PC-3 (cell line): ENCODE results near the gene INF2. TPM values are rescaled to one million over a fixed set of nuclear protein-coding genes. Genes with fewer than 3 reads are reported as not detected.

ENCODE experiments used
- ATAC-seq: fragments of 200-7000 bp; cut with Tn5 transposase; 2 replicates; pipeline ENCODE4 v1.9.1; 2020; ENCODE audit warnings: mild to moderate bottlenecking, moderate library complexity
- BruUV-seq: library from RNA; stranded (reverse); fragments of 400-500 nt; replicated peaks from 2 replicates; lab custom pipeline; 2021; lab: Mats Ljungman, UMichigan
- CTCF ChIA-PET: fragments of 300-600 bp; sonication (Branson Sonifier 250); formaldehyde crosslinking; loops from one replicate; lab custom pipeline; 2022; ENCODE audit warnings: antibody characterized with exemption; lab: Charles Lee
- POLR2A ChIA-PET: fragments of 300-600 bp; sonication (Branson Sonifier 250); formaldehyde crosslinking; loops from one replicate; lab custom pipeline; 2022; ENCODE audit warnings: antibody characterized with exemption; ENCODE audit not compliant: unreplicated experiment; lab: Charles Lee
- DNase-seq: peaks from one replicate; pipeline ENCODE4 v3.0.0-alpha.2; 2015
- H2AFZ ChIP-seq: fragments of 300-600 bp; sonication (generic); 2 replicates; pipeline ENCODE4 v1.6.0; 2016; ENCODE audit warnings: antibody characterized with exemption, low read length
- H3F3A ChIP-seq: fragments of 300-600 bp; sonication (generic); one replicate; pipeline ENCODE4 v1.6.0; 2017; ENCODE audit warnings: antibody characterized with exemption, low read length, control low read depth, mild to moderate bottlenecking; ENCODE audit not compliant: unreplicated experiment
- H3K27ac ChIP-seq: fragments of 300-600 bp; sonication (generic); 2 replicates; pipeline ENCODE4 v1.5.1; 2016; ENCODE audit warnings: mild to moderate bottlenecking, low read length
- H3K27me3 ChIP-seq: fragments of 300-600 bp; sonication (generic); 2 replicates; pipeline ENCODE4 v1.6.1; 2016; ENCODE audit warnings: low read length, mixed read lengths
- H3K36me3 ChIP-seq: fragments of 300-600 bp; sonication (generic); 2 replicates; pipeline ENCODE4 v1.6.1; 2016; ENCODE audit warnings: low read depth, mixed run types, low read length, mixed read lengths
- H3K4me1 ChIP-seq: fragments of 300-600 bp; sonication (generic); 2 replicates; pipeline ENCODE4 v1.5.1; 2016; ENCODE audit warnings: low read length; ENCODE audit not compliant: insufficient read depth
- H3K4me2 ChIP-seq: fragments of 300-600 bp; sonication (generic); 2 replicates; pipeline ENCODE4 v1.6.0; 2016; ENCODE audit warnings: low read length
- H3K4me3 ChIP-seq: fragments of 300-600 bp; sonication (generic); 2 replicates; pipeline ENCODE4 v1.5.1; 2016; ENCODE audit warnings: mild to moderate bottlenecking, low read length, mixed read lengths
- H3K79me2 ChIP-seq: fragments of 300-600 bp; sonication (generic); 2 replicates; pipeline ENCODE4 v1.6.1; 2017; ENCODE audit warnings: low read length, mixed read lengths
- H3K9ac ChIP-seq: fragments of 300-600 bp; sonication (generic); 2 replicates; pipeline ENCODE4 v1.6.0; 2016; ENCODE audit warnings: mild to moderate bottlenecking, low read length
- H3K9me2 ChIP-seq: fragments of 300-600 bp; sonication (generic); replicated peaks from 2 replicates; pipeline ENCODE4 v1.6.1; 2016; ENCODE audit warnings: mixed run types, low read length, mixed read lengths
- H3K9me3 ChIP-seq: fragments of 300-600 bp; sonication (generic); 2 replicates; pipeline ENCODE4 v1.6.1; 2016; ENCODE audit warnings: low read length, mixed read lengths
- H4K20me1 ChIP-seq: fragments of 300-600 bp; sonication (generic); 2 replicates; pipeline ENCODE4 v1.6.1; 2016; ENCODE audit warnings: low read length, mixed read lengths
- EZH2 ChIP-seq: fragments of 300-600 bp; sonication (generic); IDR thresholded peaks from one replicate; pipeline ENCODE4 v1.6.1; 2017; ENCODE audit warnings: antibody characterized with exemption, mild to moderate bottlenecking, low read length; ENCODE audit not compliant: unreplicated experiment
- EZH2phosphoT487 ChIP-seq: fragments of 300-600 bp; sonication (generic); IDR thresholded peaks from 2 replicates; pipeline ENCODE4 v1.6.1; 2018; ENCODE audit warnings: mild to moderate bottlenecking, antibody characterized with exemption, low read length, borderline replicate concordance
- intact Hi-C: fragments of 100-400 bp; cut with micrococcal nuclease; formaldehyde crosslinking; loops from 2 replicates; pipeline ENCODE4 v1.9.0; 2023
- total RNA-seq: library from RNA; depleted of rRNA; stranded (reverse); fragments of >200 nt; gene quantifications from 2 replicates; pipeline ENCODE4 v1.2.3, GENCODE V29; 2014
- TF ChIP-seq, protein P1 (sequence below): fragments of 300-600 bp; sonication (generic); conservative IDR thresholded peaks from 2 replicates; pipeline ENCODE4 v1.5.1; 2017; ENCODE audit warnings: antibody characterized with exemption, low read depth, mild to moderate bottlenecking, low read length

The INF2 gene
- total RNA-seq, 1 experiment from 2014 or later = 132 TPM

DNA sequence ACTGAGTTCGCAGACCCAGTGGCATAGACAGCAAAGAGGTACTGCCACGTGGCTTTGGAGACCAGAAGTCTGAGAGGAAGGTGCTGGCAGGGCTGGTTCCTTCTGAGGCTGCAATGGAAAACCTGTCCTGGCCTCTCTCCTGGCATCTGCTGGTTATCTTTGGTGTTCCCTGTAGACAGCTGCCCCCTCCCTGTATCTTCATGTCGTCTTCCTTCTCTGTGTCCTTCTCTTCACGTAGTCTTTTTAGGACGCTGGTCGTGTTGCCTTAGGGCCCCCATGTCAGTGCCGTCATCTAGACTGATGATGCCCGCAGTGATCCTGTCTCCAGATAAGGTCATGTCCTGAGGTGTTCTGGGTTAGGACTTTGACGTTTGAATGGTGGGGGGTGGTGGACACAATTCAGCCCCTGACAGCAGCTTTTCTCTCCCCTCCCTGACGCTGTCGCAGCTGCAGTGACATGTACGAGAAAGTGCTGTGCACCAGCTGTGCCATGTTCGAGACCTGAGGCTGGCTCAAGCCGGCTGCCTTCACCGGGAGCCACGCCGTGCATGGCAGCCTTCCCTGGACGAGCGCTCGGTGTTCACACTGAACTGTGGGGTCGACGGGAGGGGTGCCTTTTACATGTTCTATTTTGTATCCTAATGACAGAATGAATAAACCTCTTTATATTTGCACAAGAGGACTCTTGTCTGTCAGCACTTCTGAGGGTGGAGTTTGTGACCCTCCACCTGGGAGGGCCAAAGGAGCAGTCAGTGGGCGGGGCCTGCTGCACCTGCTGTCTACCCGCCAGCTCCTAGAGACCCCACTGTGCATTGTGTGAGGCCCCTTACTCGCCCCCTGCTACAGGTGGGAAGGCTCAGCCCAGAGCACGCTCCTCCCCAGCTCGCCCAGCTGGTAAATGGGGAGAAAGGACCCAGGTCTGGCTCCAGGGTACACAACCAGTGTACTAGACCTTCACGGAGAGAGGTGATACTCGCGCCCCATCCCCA is 69.9 kb downstream of the INF2 start:
- Histone ChIP-seq H4K20me1 (peaks cover 15% of the 10 kb centered on the region), H3K9me2 (no peaks in the 10 kb centered on the region), H3K79me2 (peaks cover 36% of the 10 kb centered on the region), H3K9me3 (no peaks in the 10 kb centered on the region), H3K4me1 (peaks cover 7% of the 10 kb centered on the region; the same call in 1 of the 2 replicates), H3K9ac (no peak overlapping the region), H3K4me3 (no peak overlapping the region), H3K27me3 (no peaks in the 10 kb centered on the region), H3F3A (no peaks in the 10 kb centered on the region), H2AFZ (no peak overlapping the region), H3K36me3 (peaks cover 30% of the 10 kb centered on the region), H3K4me2 (no peak overlapping the region), H3K27ac (no peak overlapping the region)
- intact Hi-C loops = no loop called here
- no TSS peak for BruUV-seq
- ChIA-PET CTCF (no interaction called here), POLR2A (no interaction called here)
- DNase-seq = no peak
- no peak for ATAC-seq
- TF ChIP-seq, protein P1, sequence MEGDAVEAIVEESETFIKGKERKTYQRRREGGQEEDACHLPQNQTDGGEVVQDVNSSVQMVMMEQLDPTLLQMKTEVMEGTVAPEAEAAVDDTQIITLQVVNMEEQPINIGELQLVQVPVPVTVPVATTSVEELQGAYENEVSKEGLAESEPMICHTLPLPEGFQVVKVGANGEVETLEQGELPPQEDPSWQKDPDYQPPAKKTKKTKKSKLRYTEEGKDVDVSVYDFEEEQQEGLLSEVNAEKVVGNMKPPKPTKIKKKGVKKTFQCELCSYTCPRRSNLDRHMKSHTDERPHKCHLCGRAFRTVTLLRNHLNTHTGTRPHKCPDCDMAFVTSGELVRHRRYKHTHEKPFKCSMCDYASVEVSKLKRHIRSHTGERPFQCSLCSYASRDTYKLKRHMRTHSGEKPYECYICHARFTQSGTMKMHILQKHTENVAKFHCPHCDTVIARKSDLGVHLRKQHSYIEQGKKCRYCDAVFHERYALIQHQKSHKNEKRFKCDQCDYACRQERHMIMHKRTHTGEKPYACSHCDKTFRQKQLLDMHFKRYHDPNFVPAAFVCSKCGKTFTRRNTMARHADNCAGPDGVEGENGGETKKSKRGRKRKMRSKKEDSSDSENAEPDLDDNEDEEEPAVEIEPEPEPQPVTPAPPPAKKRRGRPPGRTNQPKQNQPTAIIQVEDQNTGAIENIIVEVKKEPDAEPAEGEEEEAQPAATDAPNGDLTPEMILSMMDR = no peak
- TF ChIP-seq EZH2 (no peak), EZH2phosphoT487 (no peak)

DNA sequence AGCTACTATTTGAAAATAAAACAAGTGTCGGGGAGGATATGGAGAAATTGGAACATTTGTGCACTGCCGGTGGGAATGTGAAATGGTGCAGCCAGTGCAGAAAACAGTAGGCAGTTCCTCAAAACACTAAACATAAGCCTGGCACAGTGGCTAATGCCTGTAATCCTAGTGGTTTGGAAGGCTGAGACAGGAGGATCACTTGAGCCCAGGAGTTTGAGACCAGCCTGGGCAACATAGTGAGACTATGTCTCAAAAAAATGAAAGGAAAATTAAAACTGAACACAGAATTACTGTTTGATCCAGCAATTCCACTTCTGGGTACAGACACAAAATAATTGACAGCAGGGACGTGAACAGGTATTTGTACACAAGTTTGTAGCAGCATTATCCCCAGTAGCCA is 76.1 kb downstream of the INF2 start:
- Histone ChIP-seq H4K20me1 (no peaks in the 10 kb centered on the region), H3K79me2 (no peaks in the 10 kb centered on the region), H3K27me3 (no peaks in the 10 kb centered on the region), H3K27ac (no peak overlapping the region), H3K9me2 (no peaks in the 10 kb centered on the region), H2AFZ (no peak overlapping the region), H3K4me3 (no peak overlapping the region), H3K9me3 (no peaks in the 10 kb centered on the region), H3F3A (no peaks in the 10 kb centered on the region), H3K4me2 (no peak overlapping the region), H3K36me3 (peaks cover 4% of the 10 kb centered on the region; the same call in 1 of the 2 replicates), H3K4me1 (no peaks in the 10 kb centered on the region), H3K9ac (no peak overlapping the region)
- intact Hi-C loops = no loop called here
- BruUV-seq = no TSS peak
- no peak for DNase-seq
- CTCF ChIA-PET = interaction anchor here (0.6 kb wide), 1 partner anchor 557 kb away, joined by 4 read pairs; no protein-coding TSS in a partner anchor
- POLR2A ChIA-PET = no interaction called here
- no peak for ATAC-seq
- TF ChIP-seq, protein P1 = no peak
- TF ChIP-seq EZH2phosphoT487 (no peak), EZH2 (no peak)
